ENCODE results near the gene CAPN10.
"Not testable (repeated sequence)": the region's sequence is repeated elsewhere in the genome, so short reads cannot be mapped to it uniquely, and the experiment has no call there.

CAPN10 gene

GRCh38 chr2:240586198-240586918, at the start of gene CAPN10:
Gene CAPN10 (plus strand): TSS chr2:240586734. CDS start chr2:240586912, 178 bp downstream.
- peak; percentile 88 for DNase-seq (ENCODE audit: low read depth, low spot score)

- no peak for DNase-seq (ENCODE audit: low read depth, low spot score)
These were observed 48.3 kb upstream of the CAPN10 start for GRCh38 chr2:240538031-240538780.

GRCh38 chr2:240539101-240539500, 47.4 kb upstream of the CAPN10 start:
- not testable (repeated sequence) for DNase-seq (ENCODE audit: low read depth, low spot score)

GRCh38 chr2:240539906-240540305, 46.6 kb upstream of the CAPN10 start:
- DNase-seq (ENCODE audit: low read depth, low spot score): no peak

GRCh38 chr2:240551288-240551687, 35.2 kb upstream of the CAPN10 start:
- DNase-seq (ENCODE audit: low read depth, low spot score): no peak

GRCh38 chr2:240551811-240552210, 34.7 kb upstream of the CAPN10 start:
- no peak for DNase-seq (ENCODE audit: low read depth, low spot score)

GRCh38 chr2:240553956-240554480, 32.5 kb upstream of the CAPN10 start:
- no peak for DNase-seq (ENCODE audit: low read depth, low spot score)

- no peak for DNase-seq (ENCODE audit: low read depth, low spot score)
These were observed 31.6 kb upstream of the CAPN10 start for GRCh38 chr2:240554767-240555493.

- no peak for DNase-seq (ENCODE audit: low read depth, low spot score)
These were observed 30.8 kb upstream of the CAPN10 start for GRCh38 chr2:240555541-240556250.

- DNase-seq (ENCODE audit: low read depth, low spot score): no peak
These were observed 29.9 kb upstream of the CAPN10 start for GRCh38 chr2:240556553-240557100.

GRCh38 chr2:240557101-240557751, 29.3 kb upstream of the CAPN10 start:
- no peak for DNase-seq (ENCODE audit: low read depth, low spot score)

GRCh38 chr2:240557808-240558207, 28.7 kb upstream of the CAPN10 start, which contains the start of gene ANKMY1:
Gene ANKMY1 (minus strand): TSS chr2:240557988. CDS start chr2:240557335, 653 bp downstream.
- no peak for DNase-seq (ENCODE audit: low read depth, low spot score)

GRCh38 chr2:240558236-240558761, 28.2 kb upstream of the CAPN10 start:
- no peak for DNase-seq (ENCODE audit: low read depth, low spot score)

GRCh38 chr2:240559286-240559685, 27.2 kb upstream of the CAPN10 start:
- DNase-seq (ENCODE audit: low read depth, low spot score): no peak

- no peak for DNase-seq (ENCODE audit: low read depth, low spot score)
These were observed 26.5 kb upstream of the CAPN10 start, which contains the start of gene DUSP28 for GRCh38 chr2:240560084-240560479. Gene DUSP28 (plus strand): TSS chr2:240560357. CDS start chr2:240560685, 328 bp downstream.

GRCh38 chr2:240560480-240561324, 25.8 kb upstream of the CAPN10 start:
- DNase-seq (ENCODE audit: low read depth, low spot score): peak; percentile 96

- DNase-seq (ENCODE audit: low read depth, low spot score): no peak
These were observed 25.1 kb upstream of the CAPN10 start for GRCh38 chr2:240561325-240561971.

- not testable (repeated sequence) for DNase-seq (ENCODE audit: low read depth, low spot score)
These were observed 23.3 kb upstream of the CAPN10 start for GRCh38 chr2:240563231-240563630.

All from smooth muscle cell of the brain vasculature (primary cell).